Middle frontal gyrus (tissue), 1 donor: ENCODE data around the gene CEACAM16.
"Not testable (repeated sequence)": the region's sequence is repeated elsewhere in the genome, so short reads cannot be mapped to it uniquely, and the experiment has no call there.

ENCODE experiments used
- DNase-seq: peaks from one replicate; pipeline ENCODE4 v3.0.0-alpha.2; 2015; ENCODE audit warnings: low spot score; ENCODE audit errors: extremely low spot score

CEACAM16 gene

DNA sequence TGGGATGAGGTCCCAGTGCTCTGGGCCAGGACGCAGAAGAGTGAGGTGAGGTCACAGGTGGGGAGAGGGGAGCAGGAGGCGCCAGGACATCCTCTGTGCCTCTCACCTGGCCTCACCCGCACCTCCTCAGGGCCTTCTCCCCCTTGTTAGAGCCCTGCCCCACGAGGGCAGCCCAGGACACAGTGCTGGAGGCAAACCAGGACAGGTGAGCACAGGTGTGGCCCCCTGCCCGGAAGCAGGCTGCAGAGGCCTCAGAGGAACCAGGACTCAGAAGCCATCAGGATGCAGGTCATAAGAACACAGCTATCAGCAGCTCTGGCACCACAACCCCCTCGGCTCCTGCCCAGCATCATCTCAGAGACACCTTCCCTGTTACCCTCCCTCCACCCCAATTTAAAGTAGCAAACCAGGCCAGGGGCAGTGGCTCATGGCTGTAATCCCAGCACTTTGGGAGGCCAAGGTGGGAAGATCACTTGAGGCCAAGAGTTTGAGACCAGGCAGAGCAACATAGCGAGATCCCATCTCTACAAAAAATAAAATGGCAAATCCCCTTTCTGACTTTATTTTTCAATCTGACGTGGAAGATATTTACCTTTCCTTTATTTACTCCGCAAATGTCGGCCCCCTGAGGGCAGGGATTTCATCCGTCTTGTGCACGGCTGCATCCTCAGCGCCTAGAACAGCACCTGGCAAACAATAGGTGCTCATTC is at the start of gene CEACAM16:
Gene CEACAM16 (plus strand): TSS at position 660 of the 710 bp plus-strand sequence. CDS start 2,306 bp downstream, outside the sequence.
- DNase-seq: no peak

GRCh38 chr19:44649578-44650145 is 49.3 kb upstream of the CEACAM16 start:
- DNase-seq: no peak

DNA sequence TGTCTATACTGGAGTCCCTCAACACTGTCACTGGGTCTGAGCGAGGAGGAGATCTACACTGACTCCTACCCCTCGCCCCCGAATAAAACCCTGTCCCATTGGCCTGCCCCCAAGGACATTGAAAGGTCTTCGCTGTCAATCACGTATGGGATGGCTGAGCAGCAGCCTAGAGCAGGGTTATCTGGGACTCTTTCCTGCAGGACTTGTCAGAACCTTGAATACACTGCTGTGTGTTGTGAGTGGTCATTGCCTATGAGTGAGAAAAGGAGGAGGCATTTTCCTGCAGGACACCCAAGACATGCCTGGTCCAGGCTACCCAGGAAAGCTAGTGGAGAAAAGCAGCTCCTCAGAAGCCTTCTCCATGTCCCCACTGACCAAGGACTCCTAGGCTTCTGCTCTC is 45.6 kb upstream of the CEACAM16 start:
- DNase-seq: no peak

- no peak for DNase-seq
Observed at GRCh38 chr19:44653977-44654774, 44.8 kb upstream of the CEACAM16 start.

- no peak for DNase-seq
Observed at GRCh38 chr19:44657211-44657921, 41.6 kb upstream of the CEACAM16 start.

DNA sequence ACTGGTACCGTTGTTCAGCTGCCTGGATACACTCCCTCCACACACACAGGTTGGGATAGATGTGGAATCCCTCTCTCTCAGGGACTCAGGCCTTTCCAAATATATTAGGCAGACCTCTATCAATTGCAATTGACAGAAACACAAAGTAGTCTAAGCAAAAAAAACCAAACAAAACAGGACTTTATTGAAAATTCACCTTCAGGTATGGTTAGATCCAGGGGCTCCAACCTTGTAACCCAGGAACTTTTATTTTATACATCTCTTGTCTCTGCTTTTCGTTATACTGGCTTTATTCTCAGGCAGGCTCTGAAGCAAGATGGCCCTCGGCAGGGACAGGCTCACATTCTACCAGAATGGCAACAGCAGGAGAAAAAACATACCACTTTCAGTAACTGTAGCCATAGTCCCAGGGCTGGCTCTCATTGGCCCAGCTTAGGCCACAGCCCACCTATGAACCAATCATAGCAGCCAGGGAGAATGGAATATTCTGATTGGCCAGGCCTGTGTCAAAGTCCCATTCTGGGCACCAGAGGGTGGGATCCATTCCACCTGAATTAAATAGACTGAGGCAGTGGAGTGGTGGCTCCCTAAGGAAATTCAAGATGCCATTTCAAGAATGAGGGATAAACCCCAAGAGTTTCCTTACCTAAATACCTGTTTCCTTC is 40.8 kb upstream of the CEACAM16 start:
- DNase-seq: no peak

GRCh38 chr19:44660081-44660480 is 38.9 kb upstream of the CEACAM16 start:
- no peak for DNase-seq

DNA sequence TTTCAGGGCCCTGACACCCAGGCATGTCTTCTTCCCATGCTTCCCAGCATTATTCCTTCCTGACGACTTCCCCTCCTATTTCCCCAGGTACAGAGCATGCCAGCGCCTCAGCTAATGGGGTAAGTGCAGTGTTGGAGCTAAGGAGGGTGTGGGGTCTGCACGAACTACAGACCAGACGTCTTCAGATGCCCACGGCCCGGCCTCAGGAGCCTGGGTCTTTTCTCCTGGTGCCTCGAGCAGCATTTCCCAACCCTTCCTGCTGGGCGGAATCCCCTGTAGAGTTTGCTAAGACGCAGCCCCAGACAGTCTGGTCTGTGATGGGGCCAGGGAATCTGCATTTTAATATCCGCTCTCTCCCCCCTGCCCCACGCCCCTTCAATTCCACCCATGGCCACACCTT is 37.7 kb upstream of the CEACAM16 start:
- DNase-seq: no peak

DNA sequence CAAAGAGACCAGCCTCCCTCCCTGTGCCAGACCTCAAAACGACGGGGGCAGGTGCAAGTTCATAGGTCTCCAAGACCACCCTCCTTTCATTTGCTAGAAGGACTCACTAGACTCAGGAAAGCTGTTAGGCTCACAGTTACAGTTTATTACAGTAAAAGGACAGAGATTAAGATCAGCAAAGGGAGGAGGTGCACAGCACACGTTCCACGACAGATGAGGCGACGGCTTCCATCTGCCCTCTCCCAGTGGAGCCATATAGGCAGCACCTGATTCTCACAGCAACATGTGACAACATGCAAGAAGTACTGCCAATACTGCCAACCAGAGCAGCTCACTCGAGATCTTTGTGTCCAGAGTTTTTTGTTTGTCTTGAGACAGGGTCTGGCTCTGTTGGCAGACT is 37.0 kb upstream of the CEACAM16 start:
- DNase-seq: no peak

DNA sequence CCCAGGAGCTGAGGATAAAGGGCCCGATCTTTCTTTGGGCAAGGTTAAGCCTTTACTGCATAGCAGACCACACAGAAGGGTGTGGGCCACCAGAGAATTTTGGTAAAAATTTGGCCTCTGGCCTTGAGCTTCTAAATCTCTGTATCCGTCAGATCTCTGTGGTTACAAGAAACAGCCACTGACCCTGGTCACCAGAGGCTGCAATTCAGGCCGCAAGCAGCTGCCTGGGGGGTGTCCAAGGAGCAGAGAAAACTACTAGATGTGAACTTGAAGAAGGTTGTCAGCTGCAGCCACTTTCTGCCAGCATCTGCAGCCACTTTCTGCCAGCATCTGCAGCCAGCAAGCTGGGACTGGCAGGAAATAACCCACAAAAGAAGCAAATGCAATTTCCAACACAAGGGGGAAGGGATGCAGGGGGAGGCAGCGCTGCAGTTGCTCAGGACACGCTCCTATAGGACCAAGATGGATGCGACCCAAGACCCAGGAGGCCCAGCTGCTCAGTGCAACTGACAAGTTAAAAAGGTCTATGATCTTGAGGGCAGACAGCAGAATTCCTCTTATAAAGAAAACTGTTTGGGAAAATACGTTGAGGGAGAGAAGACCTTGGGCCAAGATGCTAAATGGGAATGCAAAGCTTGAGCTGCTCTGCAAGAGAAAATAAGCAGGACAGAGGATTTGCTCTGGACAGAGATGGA is 36.1 kb upstream of the CEACAM16 start:
- DNase-seq: no peak

GRCh38 chr19:44663996-44664395 is 35.0 kb upstream of the CEACAM16 start:
- no peak for DNase-seq

DNA sequence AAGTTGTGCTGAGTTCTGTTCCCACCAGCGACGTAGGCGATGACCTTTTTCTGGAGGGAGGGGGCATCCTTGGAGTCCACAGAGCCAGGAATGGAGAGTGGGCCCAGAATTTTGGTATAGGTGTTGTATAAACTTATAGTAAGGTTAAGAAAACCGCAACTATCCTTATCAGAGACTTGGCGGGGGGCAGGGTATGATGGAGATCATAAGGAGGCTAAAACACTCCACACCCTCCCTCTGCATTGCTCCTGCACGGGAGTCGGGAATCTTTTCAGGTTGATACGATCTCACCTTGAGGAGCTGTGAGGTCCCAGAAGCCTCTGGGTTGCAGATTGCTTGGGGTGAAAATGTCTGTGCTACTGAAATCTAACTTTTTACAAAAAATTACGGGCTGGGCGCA is 34.0 kb upstream of the CEACAM16 start:
- no peak for DNase-seq

GRCh38 chr19:44666852-44667556 is 31.9 kb upstream of the CEACAM16 start:
- no peak for DNase-seq

GRCh38 chr19:44668985-44669764 is 29.8 kb upstream of the CEACAM16 start:
- no peak for DNase-seq

- not testable (repeated sequence) for DNase-seq
Observed at GRCh38 chr19:44670027-44670426, 28.9 kb upstream of the CEACAM16 start.

DNA sequence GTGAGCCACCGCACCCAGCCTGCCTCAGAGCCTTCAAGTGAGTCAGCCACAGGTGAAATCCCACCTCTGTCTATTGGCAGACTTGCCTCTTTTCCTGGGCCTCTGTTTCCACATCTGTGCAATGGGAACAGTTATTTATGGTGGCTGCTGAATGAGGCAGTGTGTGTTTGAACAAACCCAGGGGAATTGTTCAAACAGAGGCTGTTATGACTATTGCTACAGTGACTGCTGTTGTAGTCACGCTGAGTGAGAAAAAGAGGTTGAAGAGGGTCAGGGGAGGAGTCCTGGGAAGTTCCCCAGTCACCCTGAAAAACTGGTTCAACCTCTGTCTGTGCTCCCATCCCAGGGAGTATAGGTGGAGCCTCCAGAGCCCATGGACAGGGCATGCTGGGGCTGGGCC is 27.6 kb upstream of the CEACAM16 start, which contains the start of gene CEACAM19:
Gene CEACAM19 (plus strand): TSS at position 83 of the 400 bp plus-strand sequence. CDS start 450 bp downstream, outside the sequence.
- DNase-seq: no peak

DNA sequence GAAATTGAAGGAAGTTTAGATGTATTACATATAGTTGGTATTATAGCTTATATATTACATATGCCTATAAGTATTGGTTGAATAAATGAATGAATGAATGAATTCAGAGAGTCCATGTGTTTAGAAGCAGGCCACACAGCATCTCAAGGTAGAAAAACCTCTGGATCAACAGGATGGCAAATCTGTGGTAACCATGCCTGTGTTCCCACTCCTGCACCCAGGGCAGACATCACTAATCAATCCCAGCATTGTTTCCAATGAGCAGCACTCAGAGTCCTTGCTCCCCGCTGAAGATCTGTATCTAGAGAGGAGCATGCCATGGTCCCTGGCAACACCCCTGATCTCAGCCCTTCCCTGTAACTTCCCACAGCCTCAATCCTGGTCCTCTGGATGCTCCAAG is 26.7 kb upstream of the CEACAM16 start:
- DNase-seq: no peak

- no peak for DNase-seq
Observed at GRCh38 chr19:44673510-44673909, 25.4 kb upstream of the CEACAM16 start.

- no peak for DNase-seq
Observed at GRCh38 chr19:44675521-44675920, 23.4 kb upstream of the CEACAM16 start.
